H9 (cell line): ENCODE measurements around the gene LCP1. TPM values are rescaled to one million over a fixed set of nuclear protein-coding genes. Genes with fewer than 3 reads are reported as not detected.
A peak's percentile ranks its signal among the peaks of the same experiment; 100 is the strongest.

Source experiments
- DNase-seq: peaks from one replicate; pipeline ENCODE4 v3.0.0-alpha.2; 2017
- H2AFZ ChIP-seq: one replicate; pipeline ENCODE4 v1.6.1; 2013; ENCODE audit warnings: mild to moderate bottlenecking, low read length, control low read depth, moderate library complexity
- H2AK5ac ChIP-seq: 2 replicates; pipeline ENCODE4 v1.6.1; 2013; ENCODE audit warnings: low read length, control low read depth, mixed read lengths; ENCODE audit not compliant: insufficient read length
- H2BK120ac ChIP-seq: one replicate; pipeline ENCODE4 v1.6.1; 2013; ENCODE audit warnings: low read depth, mild to moderate bottlenecking, low read length, control low read depth, inconsistent platforms; ENCODE audit not compliant: poor library complexity, severe bottlenecking
- H2BK12ac ChIP-seq: 2 replicates; pipeline ENCODE4 v1.6.1; 2013; ENCODE audit warnings: low read length, control low read depth, mixed read lengths, low read depth; ENCODE audit not compliant: insufficient read length
- H2BK15ac ChIP-seq: 2 replicates; pipeline ENCODE4 v1.6.1; 2013; ENCODE audit warnings: low read depth, low read length, control low read depth
- H2BK20ac ChIP-seq: one replicate; pipeline ENCODE4 v1.6.1; 2013; ENCODE audit warnings: low read depth, mild to moderate bottlenecking, low read length, control low read depth, inconsistent platforms; ENCODE audit not compliant: poor library complexity, severe bottlenecking
- H2BK5ac ChIP-seq: 2 replicates; pipeline ENCODE4 v1.6.1; 2013; ENCODE audit warnings: low read length, control low read depth, mixed read lengths; ENCODE audit not compliant: insufficient read length
- H3K14ac ChIP-seq: 2 replicates; pipeline ENCODE4 v1.6.1; 2013; ENCODE audit warnings: low read length, control low read depth; ENCODE audit not compliant: insufficient read depth
- H3K18ac ChIP-seq: 2 replicates; pipeline ENCODE4 v1.6.1; 2013; ENCODE audit warnings: low read depth, mild to moderate bottlenecking, mixed read lengths, low read length, control low read depth; ENCODE audit not compliant: insufficient read length
- H3K23ac ChIP-seq: 2 replicates; pipeline ENCODE4 v1.6.1; 2013; ENCODE audit warnings: low read length, control low read depth, mixed read lengths, low read depth; ENCODE audit not compliant: insufficient read length
- H3K23me2 ChIP-seq: 2 replicates; pipeline ENCODE4 v1.6.1; 2013; ENCODE audit warnings: low read depth, mild to moderate bottlenecking, mixed read lengths, low read length, control low read depth; ENCODE audit not compliant: insufficient read length, poor library complexity, severe bottlenecking
- H3K27ac ChIP-seq: 2 replicates; pipeline ENCODE4 v1.5.1; 2013; ENCODE audit warnings: low read length, control low read depth, mixed read lengths, low read depth; ENCODE audit not compliant: insufficient read length
- H3K27me3 ChIP-seq: 2 replicates; pipeline ENCODE4 v1.6.1; 2013; ENCODE audit warnings: low read length, control low read depth, inconsistent platforms; ENCODE audit not compliant: insufficient read depth
- H3K4ac ChIP-seq: 2 replicates; pipeline ENCODE4 v1.6.1; 2013; ENCODE audit warnings: low read depth, mild to moderate bottlenecking, control low read depth, inconsistent platforms, low read length, moderate library complexity
- H3K4me1 ChIP-seq: 2 replicates; pipeline ENCODE4 v1.6.1; 2013; ENCODE audit warnings: low read length, control low read depth, inconsistent platforms; ENCODE audit not compliant: insufficient read depth
- H3K4me2 ChIP-seq: 2 replicates; pipeline ENCODE4 v1.6.1; 2013; ENCODE audit warnings: low read length, control low read depth, mixed read lengths; ENCODE audit not compliant: insufficient read length, insufficient read depth
- H3K56ac ChIP-seq: 2 replicates; pipeline ENCODE4 v1.6.1; 2013; ENCODE audit warnings: low read depth, mild to moderate bottlenecking, mixed read lengths, low read length, control low read depth; ENCODE audit not compliant: insufficient read length
- H3K79me1 ChIP-seq: 2 replicates; pipeline ENCODE4 v1.6.1; 2013; ENCODE audit warnings: low read depth, mild to moderate bottlenecking, moderate library complexity, low read length, control low read depth, inconsistent platforms; ENCODE audit not compliant: insufficient read depth, poor library complexity, severe bottlenecking
- H3K79me2 ChIP-seq: 2 replicates; pipeline ENCODE4 v1.6.1; 2013; ENCODE audit warnings: low read length, control low read depth, inconsistent platforms; ENCODE audit not compliant: insufficient read depth
- H3K9ac ChIP-seq: 2 replicates; pipeline ENCODE4 v1.6.1; 2013; ENCODE audit warnings: low read length, control low read depth, mixed read lengths; ENCODE audit not compliant: insufficient read length; ENCODE audit errors: extremely low read depth
- H3K9me3 ChIP-seq: one replicate; pipeline ENCODE4 v1.6.1; 2013; ENCODE audit warnings: low read depth, low read length, inconsistent platforms; ENCODE audit not compliant: control insufficient read depth
- H3T11ph ChIP-seq: one replicate; pipeline ENCODE4 v1.6.1; 2013; ENCODE audit warnings: mild to moderate bottlenecking, low read length, control low read depth, inconsistent platforms
- H4K20me1 ChIP-seq: one replicate; pipeline ENCODE4 v1.6.1; 2013; ENCODE audit not compliant: control insufficient read depth, insufficient read length, insufficient read depth
- H4K5ac ChIP-seq: 2 replicates; pipeline ENCODE4 v1.6.1; 2013; ENCODE audit warnings: low read depth, mild to moderate bottlenecking, mixed read lengths, low read length, control low read depth; ENCODE audit not compliant: insufficient read length
- H4K8ac ChIP-seq: replicated peaks from 2 replicates; pipeline ENCODE4 v1.6.1; 2013; ENCODE audit warnings: low read length, control low read depth, mixed read lengths, low read depth; ENCODE audit not compliant: insufficient read length
- H4K91ac ChIP-seq: 2 replicates; pipeline ENCODE4 v1.6.1; 2013; ENCODE audit warnings: low read depth, mild to moderate bottlenecking, moderate library complexity, mixed read lengths, low read length, control low read depth; ENCODE audit not compliant: insufficient read length
- H3K27ac Mint-ChIP-seq, 3 experiments: 2 replicates in 2 of 3; 3 replicates in 1 of 3; pipeline ENCODE4 v1.8.0; 2020 to 2021; ENCODE audit warnings: mixed read lengths in 3 of 3, mild to moderate bottlenecking in 1 of 3, moderate library complexity in 1 of 3
- H3K27me3 Mint-ChIP-seq: 2 replicates; pipeline ENCODE4 v1.8.0; 2021; ENCODE audit warnings: low read depth, mild to moderate bottlenecking, moderate library complexity, mixed read lengths
- H3K36me3 Mint-ChIP-seq, 3 experiments: 2 replicates in 2 of 3; 3 replicates in 1 of 3; pipeline ENCODE4 v1.8.0; 2020 to 2021; ENCODE audit warnings: low read depth in 3 of 3, mixed read lengths in 3 of 3; ENCODE audit not compliant: insufficient read depth in 1 of 3
- H3K4me1 Mint-ChIP-seq, 2 experiments: 2 replicates each; pipeline ENCODE4 v1.8.0; 2020; ENCODE audit warnings: mixed read lengths in 2 of 2
- H3K4me3 Mint-ChIP-seq, 2 experiments: 2 replicates in 1 of 2; 3 replicates in 1 of 2; pipeline ENCODE4 v1.8.0; 2020 to 2021; ENCODE audit warnings: mild to moderate bottlenecking in 2 of 2, mixed read lengths in 2 of 2, moderate library complexity in 1 of 2
- H3K9me3 Mint-ChIP-seq, 2 experiments: 2 replicates in 1 of 2; 3 replicates in 1 of 2; pipeline ENCODE4 v1.8.0; 2020; ENCODE audit warnings: mild to moderate bottlenecking in 2 of 2, mixed read lengths in 2 of 2, moderate library complexity in 1 of 2
- WGBS: extraction: QIAGEN DNeasy Blood & Tissue Kit; methylation state at CpG from one replicate; pipeline ENCODE4 v1.1.7; 2013; ENCODE audit warnings: missing lambda C conversion rate, low lambda C conversion rate, mixed read lengths; ENCODE audit not compliant: insufficient read length; ENCODE audit errors: extremely low coverage; 5-methylcytosine and 5-hydroxymethylcytosine counted together
- total RNA-seq: library from RNA; stranded (reverse); gene quantifications from 2 replicates; pipeline ENCODE4 v1.2.1, GENCODE V29; 2021
- TF ChIP-seq, protein P1 (sequence below): fragments of 200-600 bp; sonication (generic); conservative IDR thresholded peaks from 3 replicates; pipeline ENCODE4 v1.8.0; 2021; ENCODE audit warnings: antibody characterized with exemption, mild to moderate bottlenecking

The LCP1 gene
- total RNA-seq, 1 experiment from 2014 or later, result 0.81 TPM

DNA sequence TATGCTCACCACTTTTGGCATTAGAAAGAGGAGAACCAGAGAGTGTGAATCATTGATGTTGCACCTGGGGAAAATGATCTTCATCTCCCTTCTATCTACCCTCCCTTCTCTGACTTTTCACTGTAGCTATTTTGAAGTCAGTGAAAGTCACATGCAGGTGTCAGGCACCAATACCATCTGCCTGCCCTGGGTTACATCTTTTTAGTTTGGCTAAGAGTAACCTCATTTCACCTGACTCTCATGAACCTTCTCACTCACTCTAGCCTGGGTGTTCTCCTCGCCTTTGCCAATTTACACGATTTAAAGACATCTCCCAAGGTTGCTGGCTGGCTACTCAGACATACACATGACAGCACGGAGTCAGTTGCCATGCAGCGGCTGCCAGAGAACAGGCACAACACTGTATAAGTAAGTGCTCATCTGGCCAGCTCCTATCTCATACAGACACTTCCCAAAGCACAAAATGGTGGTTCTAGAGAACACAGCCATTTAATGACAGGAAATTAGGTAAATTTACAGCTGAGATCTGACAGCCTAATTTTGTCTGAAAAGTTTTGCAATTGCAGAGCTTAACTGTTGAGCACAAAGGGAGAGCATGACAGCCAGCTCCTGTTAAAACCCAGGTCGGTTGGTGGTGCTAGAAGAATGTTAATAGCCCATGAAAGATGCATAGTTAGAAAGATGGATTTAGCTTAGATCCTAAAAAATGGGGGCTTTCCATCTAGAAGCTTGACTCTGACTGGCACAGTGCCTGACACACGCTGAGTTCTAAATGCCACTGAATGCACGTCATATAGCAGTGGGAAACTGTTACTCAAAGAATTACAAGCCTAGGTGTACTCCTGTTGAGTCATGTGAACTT lies 32.5 kb downstream of the LCP1 start:
- no peak overlapping the region for H4K5ac ChIP-seq
- WGBS, result no CpG with 5 or more reads among the region's 7 CpGs

More for the DNA sequence above, 32.5 kb downstream of the LCP1 start:
- H3K27me3 Mint-ChIP-seq, result no peaks in the 10 kb centered on the region
- Histone ChIP-seq H2BK20ac (no peak overlapping the region), H3K14ac (no peak overlapping the region), H2BK12ac (no peak overlapping the region), H2AFZ (no peak overlapping the region), H2BK120ac (no peak overlapping the region), H2BK15ac (no peak overlapping the region), H4K8ac (no peak overlapping the region), H3K4me2 (no peak overlapping the region), H3K23me2 (no peaks in the 10 kb centered on the region), H3K27ac (no peak overlapping the region), H3K27me3 (no peaks in the 10 kb centered on the region), H2AK5ac (no peak overlapping the region), H3T11ph (no peak overlapping the region), H3K23ac (no peak overlapping the region), H3K4me1 (peaks cover 2% of the 10 kb centered on the region; the same call in 1 of the 2 replicates), H3K9me3 (no peaks in the 10 kb centered on the region), H2BK5ac (no peak overlapping the region), H3K79me1 (no peaks in the 10 kb centered on the region), H3K18ac (no peak overlapping the region), H3K56ac (no peak overlapping the region), H3K79me2 (no peaks in the 10 kb centered on the region), H3K9ac (no peak overlapping the region), H3K4ac (no peak overlapping the region), H4K20me1 (no peaks in the 10 kb centered on the region), H4K91ac (no peak overlapping the region)
- peak overlapping the region in 1 of 3 experiments; percentile 62; a peak in 2 of 7 replicates for H3K27ac Mint-ChIP-seq
- TF ChIP-seq, protein P1, sequence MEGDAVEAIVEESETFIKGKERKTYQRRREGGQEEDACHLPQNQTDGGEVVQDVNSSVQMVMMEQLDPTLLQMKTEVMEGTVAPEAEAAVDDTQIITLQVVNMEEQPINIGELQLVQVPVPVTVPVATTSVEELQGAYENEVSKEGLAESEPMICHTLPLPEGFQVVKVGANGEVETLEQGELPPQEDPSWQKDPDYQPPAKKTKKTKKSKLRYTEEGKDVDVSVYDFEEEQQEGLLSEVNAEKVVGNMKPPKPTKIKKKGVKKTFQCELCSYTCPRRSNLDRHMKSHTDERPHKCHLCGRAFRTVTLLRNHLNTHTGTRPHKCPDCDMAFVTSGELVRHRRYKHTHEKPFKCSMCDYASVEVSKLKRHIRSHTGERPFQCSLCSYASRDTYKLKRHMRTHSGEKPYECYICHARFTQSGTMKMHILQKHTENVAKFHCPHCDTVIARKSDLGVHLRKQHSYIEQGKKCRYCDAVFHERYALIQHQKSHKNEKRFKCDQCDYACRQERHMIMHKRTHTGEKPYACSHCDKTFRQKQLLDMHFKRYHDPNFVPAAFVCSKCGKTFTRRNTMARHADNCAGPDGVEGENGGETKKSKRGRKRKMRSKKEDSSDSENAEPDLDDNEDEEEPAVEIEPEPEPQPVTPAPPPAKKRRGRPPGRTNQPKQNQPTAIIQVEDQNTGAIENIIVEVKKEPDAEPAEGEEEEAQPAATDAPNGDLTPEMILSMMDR, result no peak
- no peak overlapping the region for H3K4me3 Mint-ChIP-seq
- H3K9me3 Mint-ChIP-seq, result no peaks in the 10 kb centered on the region
- no peaks in the 10 kb centered on the region for H3K36me3 Mint-ChIP-seq
- peaks cover 13 to 15% of the 10 kb centered on the region in 2 experiments for H3K4me1 Mint-ChIP-seq
- no peak for DNase-seq
